GM18498 (cell line): ENCODE results near the gene FOSB.

ENCODE experiments used
- ATAC-seq: cut with Tn5 transposase; IDR thresholded peaks from one replicate; pipeline ENCODE4 v1.9.1; 2021; ENCODE audit warnings: mild to moderate bottlenecking, moderate library complexity; ENCODE audit not compliant: unreplicated experiment

Gene FOSB

DNA sequence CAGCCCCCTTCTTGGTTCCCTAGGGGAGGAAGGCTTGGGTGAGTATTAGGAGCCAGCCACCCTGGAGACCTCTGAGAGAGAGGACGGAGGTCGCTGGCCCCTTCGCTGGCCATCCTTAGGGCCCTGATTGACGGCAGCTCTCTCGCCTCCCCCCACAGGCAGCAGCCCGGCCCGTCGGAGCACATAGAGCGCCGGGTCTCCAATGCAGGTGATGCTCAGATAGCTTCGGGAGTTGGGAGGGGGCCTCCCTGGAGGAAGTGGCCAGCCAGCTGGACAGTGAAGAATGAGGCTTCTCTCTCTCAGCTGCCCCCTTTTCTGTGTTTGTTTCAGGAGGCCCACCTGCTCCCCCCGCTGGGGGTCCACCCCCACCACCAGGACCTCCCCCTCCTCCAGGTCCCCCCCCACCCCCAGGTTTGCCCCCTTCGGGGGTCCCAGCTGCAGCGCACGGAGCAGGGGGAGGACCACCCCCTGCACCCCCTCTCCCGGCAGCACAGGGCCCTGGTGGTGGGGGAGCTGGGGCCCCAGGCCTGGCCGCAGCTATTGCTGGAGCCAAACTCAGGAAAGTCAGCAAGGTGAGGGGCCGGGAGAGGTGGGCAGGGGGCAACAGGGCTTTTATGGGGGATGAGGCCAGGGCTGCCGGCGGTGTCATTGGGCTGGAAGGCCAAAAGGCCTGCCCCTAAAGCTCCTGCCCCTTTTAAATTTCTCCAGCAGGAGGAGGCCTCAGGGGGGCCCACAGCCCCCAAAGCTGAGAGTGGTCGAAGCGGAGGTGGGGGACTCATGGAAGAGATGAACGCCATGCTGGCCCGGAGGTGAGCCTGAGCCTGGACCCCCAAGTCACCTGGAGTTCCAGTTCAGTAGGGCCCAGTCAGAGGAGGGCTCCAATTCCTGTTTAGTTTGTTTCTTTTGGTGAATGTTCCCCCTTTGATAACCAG is 54.5 kb downstream of the FOSB start:
- no peak for ATAC-seq

DNA sequence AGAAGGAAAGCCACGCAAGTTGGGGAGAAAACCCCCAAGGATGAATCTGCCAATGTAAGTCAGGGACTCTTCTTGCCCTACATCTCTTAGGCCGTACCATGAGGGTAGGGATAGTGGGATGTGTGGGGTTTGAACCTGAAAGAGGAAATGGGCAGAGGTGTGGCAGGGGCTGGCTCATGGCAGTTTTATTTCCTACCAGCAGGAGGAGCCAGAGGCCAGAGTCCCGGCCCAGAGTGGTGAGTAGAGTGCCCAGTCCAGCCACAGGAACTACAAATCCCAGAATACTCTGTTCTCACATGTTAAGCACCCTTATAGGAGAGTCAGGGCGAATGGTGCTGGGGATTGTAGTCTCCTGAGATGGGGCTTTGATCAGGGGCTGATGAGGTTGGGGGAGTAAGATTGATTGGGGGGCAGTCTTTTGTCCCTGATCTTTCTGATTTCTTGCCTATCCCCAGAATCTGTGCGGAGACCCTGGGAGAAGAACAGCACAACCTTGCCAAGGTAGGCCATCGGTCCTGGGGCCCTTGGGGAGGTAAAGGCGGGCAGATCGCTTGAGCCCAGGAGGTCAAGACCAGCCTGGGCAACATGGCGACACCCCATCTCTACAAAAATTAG is 56.0 kb downstream of the FOSB start:
- peak; percentile 84 for ATAC-seq

DNA sequence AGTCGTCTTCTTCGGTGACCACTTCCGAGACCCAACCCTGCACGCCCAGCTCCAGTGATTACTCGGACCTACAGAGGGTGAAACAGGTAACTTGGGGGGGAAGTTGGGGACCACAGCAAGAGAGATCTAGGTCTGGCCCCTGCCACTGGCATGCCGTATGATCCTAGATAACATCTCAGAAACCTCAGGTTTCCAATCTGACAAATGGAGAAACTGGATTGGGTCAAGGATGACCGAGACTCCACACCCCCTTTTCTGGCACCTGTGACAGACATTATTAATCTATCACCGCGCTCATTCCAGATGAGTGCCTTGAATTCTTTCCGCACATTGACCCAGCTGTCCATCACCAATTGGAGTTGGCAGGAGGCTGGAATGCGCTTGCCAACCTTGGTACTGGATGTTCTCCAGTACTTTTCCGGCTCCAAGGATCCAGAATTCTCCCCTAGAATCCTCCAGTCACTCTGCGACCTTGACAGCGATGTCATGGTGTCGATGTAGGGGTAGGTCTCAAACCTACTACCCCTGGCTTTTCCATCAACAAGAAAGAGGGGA is 56.9 kb downstream of the FOSB start:
- no peak for ATAC-seq
